HAP-1 (cell line): Measurements from ENCODE around the gene IRX4.

Experiments
- DNase-seq, 2 experiments: peaks; one replicate each; pipeline ENCODE4 v3.0.0-alpha.2; 2016 to 2020; ENCODE audit warnings: low spot score in 2 of 2
- H3K27me3 ChIP-seq: fragments of 250-450 bp; sonication (Bioruptor Pico); 2 replicates; pipeline ENCODE4 v1.5.1; 2020; ENCODE audit warnings: low read depth, mild to moderate bottlenecking, moderate library complexity
- H3K36me3 ChIP-seq: fragments of 250-450 bp; sonication (Bioruptor Pico); replicated peaks from 2 replicates; pipeline ENCODE4 v1.5.1; 2020; ENCODE audit warnings: mild to moderate bottlenecking
- H3K4me1 ChIP-seq: fragments of 250-450 bp; sonication (Bioruptor Pico); 2 replicates; pipeline ENCODE4 v1.5.1; 2020; ENCODE audit warnings: mild to moderate bottlenecking
- H3K4me3 ChIP-seq: fragments of 250-450 bp; sonication (Bioruptor Pico); 2 replicates; pipeline ENCODE4 v1.5.1; 2020; ENCODE audit warnings: mild to moderate bottlenecking, moderate library complexity
- H3K9me3 ChIP-seq: fragments of 250-450 bp; sonication (Bioruptor Pico); 2 replicates; pipeline ENCODE4 v1.5.1; 2020; ENCODE audit warnings: mild to moderate bottlenecking, moderate library complexity
- in situ Hi-C: fragments of 300-500 bp; cut with MboI; formaldehyde crosslinking; loops from 3 replicates; pipeline ENCODE4 v1.14.3; 2020; ENCODE audit warnings: low sequenced_read_pairs, inconsistent platforms, mixed read lengths

Gene IRX4

DNA sequence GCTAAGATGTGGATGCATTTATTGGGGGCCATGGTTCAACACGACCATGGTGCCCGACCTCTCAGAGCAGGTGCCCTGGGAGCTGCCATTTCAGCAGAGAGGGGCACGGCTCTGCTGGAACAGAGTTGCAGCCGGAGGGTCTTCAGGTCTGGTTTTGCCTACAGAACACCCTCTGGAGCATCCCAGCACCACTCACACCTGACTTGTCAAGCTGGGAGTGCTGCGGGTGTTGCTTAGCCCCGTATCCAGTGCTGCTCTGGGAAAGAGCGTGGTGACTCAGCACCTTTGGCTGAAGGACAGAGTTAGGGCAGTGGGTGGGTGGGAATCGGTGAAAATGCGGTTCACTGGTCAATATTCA lies 36.5 kb upstream of the IRX4 start:
- Histone ChIP-seq H3K27me3 (no peaks in the 10 kb centered on the region), H3K4me1 (no peaks in the 10 kb centered on the region), H3K9me3 (no peaks in the 10 kb centered on the region), H3K4me3 (no peak overlapping the region), H3K36me3 (no peaks in the 10 kb centered on the region)
- in situ Hi-C loops = no loop called here
- DNase-seq = no peak

GRCh38 chr5:1918488-1919208 lies 35.9 kb upstream of the IRX4 start:
- in situ Hi-C loops = no loop called here
- H3K4me3 ChIP-seq = no peak overlapping the region
- H3K4me1 ChIP-seq = no peaks in the 10 kb centered on the region
- no peaks in the 10 kb centered on the region for H3K27me3 ChIP-seq
- H3K36me3 ChIP-seq = no peaks in the 10 kb centered on the region
- no peak for DNase-seq
- H3K9me3 ChIP-seq = no peaks in the 10 kb centered on the region

DNA sequence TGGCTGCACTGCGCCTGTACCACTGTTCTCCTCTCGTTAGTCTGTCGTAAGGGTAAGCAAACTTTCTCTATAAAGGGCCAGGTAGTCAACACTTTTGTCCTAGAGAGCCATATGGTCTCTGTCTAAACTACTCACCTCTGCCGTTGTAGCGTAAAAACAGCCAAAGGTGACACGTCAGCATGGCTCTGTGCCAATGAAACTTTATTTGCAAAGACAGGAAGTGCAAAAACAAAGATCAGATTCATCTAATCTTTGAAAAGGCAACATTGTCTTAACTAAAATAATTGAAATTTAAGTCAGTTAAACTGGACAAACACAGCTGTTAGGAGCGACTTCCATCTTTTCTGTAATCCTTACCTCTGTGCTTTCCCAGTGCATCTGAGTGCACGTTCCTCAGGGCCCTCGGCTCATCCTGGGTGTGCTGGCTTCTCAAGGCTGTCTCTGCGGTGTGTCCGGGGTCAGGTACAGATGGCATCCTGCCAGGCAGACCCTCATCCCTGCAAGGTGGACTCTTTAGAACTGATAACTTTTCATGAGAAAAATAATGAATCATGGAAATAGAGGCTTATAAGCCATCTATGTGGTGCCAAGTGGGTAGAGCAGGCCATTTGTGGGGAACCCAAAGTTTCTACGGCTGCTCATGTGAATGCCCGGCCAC lies 35.2 kb upstream of the IRX4 start:
- in situ Hi-C loops = no loop called here
- Histone ChIP-seq H3K4me3 (no peak overlapping the region), H3K9me3 (no peaks in the 10 kb centered on the region), H3K27me3 (no peaks in the 10 kb centered on the region), H3K4me1 (no peaks in the 10 kb centered on the region), H3K36me3 (no peaks in the 10 kb centered on the region)
- DNase-seq = no peak

- Histone ChIP-seq H3K9me3 (no peaks in the 10 kb centered on the region), H3K4me3 (no peak overlapping the region), H3K27me3 (no peaks in the 10 kb centered on the region), H3K4me1 (no peaks in the 10 kb centered on the region), H3K36me3 (no peaks in the 10 kb centered on the region)
- in situ Hi-C loops = no loop called here
- no peak for DNase-seq
Observed at GRCh38 chr5:1916041-1917001, 33.6 kb upstream of the IRX4 start.

GRCh38 chr5:1915316-1915715 lies 32.6 kb upstream of the IRX4 start:
- no peaks in the 10 kb centered on the region for H3K4me1 ChIP-seq
- in situ Hi-C loops = no loop called here
- H3K9me3 ChIP-seq = no peaks in the 10 kb centered on the region
- no peaks in the 10 kb centered on the region for H3K36me3 ChIP-seq
- no peak for DNase-seq
- H3K27me3 ChIP-seq = no peaks in the 10 kb centered on the region
- H3K4me3 ChIP-seq = no peak overlapping the region

GRCh38 chr5:1914471-1914870 lies 31.7 kb upstream of the IRX4 start:
- no peak for DNase-seq
- in situ Hi-C loops = no loop called here
- Histone ChIP-seq H3K4me1 (no peaks in the 10 kb centered on the region), H3K4me3 (no peak overlapping the region), H3K9me3 (no peaks in the 10 kb centered on the region), H3K27me3 (no peaks in the 10 kb centered on the region), H3K36me3 (no peaks in the 10 kb centered on the region)

DNA sequence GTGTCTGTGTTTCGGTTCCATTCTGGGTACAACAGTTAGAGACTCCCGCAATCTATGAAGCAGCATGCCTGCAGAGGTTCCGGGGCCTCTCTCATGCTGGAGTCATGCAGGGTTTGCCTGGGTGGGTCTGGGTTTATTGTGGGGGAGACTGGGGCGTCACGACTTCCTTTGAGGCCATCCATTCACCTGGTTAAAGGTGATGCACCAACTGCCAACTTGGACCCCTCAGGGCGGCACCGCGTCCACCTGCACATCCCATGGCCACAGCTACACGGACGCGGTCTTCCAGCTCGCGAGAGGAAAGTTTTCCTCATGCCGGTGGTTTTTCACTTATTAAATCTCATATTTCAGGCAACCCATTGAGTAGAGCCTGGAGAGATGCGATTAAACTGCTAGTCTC lies 30.9 kb upstream of the IRX4 start:
- no peaks in the 10 kb centered on the region for H3K36me3 ChIP-seq
- H3K4me3 ChIP-seq = no peak overlapping the region
- no peaks in the 10 kb centered on the region for H3K4me1 ChIP-seq
- DNase-seq = no peak
- in situ Hi-C loops = no loop called here
- H3K9me3 ChIP-seq = no peaks in the 10 kb centered on the region
- H3K27me3 ChIP-seq = no peaks in the 10 kb centered on the region

DNA sequence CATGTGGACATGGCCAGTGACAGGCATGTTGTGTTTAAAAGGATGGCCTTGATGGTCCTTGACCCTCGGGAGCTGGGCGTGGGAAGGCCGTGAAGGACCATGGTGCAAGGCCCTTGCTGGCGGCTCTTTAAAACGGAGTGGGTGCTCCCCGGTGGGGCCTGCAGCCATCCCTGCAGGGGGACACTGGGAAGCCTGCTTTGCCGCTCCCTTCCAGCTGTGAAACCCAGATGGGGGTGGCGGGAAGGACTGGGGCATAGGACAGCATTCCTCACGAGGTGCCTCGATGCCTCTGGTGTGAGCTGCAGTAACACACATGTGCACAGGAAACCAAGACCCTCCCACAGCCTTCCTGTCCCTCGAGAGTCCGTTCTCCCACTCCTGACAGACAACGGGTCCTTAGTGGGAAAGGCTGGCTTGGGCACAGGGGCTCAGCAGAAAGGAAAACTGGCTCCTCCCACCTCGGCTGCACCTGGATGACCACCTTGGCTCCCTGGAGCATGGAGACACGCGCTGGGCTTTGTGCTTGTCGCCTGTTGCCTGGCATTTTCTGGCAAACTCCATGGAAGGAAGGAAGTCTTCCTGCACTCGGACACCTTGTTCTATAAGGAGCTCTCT lies 30.3 kb upstream of the IRX4 start:
- Histone ChIP-seq H3K4me3 (no peak overlapping the region), H3K4me1 (no peaks in the 10 kb centered on the region), H3K27me3 (no peaks in the 10 kb centered on the region), H3K9me3 (no peaks in the 10 kb centered on the region), H3K36me3 (no peaks in the 10 kb centered on the region)
- in situ Hi-C loops = no loop called here
- DNase-seq = no peak

DNA sequence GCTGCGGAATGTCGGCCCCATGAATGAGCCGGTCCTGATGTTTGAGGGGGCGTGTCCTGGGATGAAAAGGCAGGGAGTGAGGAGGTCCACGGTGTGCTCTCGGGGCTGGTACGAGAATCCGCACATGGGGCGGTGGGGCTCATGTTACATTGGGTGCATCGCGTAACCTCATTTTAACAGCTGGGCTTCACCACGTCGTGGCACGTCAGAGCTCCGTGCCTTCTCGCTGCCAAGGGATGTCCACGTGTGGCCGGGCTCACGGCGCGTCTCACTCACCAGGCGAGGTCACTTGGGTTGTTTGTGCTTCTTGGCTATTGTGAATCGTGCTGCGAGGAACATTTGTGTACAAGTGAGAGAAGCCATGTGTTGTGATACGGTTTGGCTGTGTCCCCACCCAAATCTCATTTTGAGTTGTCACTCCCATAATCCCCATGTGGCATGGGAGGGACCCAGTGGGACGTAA lies 29.1 kb upstream of the IRX4 start:
- no peak overlapping the region for H3K4me3 ChIP-seq
- no peak for DNase-seq
- H3K36me3 ChIP-seq = no peaks in the 10 kb centered on the region
- in situ Hi-C loops = no loop called here
- no peaks in the 10 kb centered on the region for H3K9me3 ChIP-seq
- no peaks in the 10 kb centered on the region for H3K4me1 ChIP-seq
- no peaks in the 10 kb centered on the region for H3K27me3 ChIP-seq

DNA sequence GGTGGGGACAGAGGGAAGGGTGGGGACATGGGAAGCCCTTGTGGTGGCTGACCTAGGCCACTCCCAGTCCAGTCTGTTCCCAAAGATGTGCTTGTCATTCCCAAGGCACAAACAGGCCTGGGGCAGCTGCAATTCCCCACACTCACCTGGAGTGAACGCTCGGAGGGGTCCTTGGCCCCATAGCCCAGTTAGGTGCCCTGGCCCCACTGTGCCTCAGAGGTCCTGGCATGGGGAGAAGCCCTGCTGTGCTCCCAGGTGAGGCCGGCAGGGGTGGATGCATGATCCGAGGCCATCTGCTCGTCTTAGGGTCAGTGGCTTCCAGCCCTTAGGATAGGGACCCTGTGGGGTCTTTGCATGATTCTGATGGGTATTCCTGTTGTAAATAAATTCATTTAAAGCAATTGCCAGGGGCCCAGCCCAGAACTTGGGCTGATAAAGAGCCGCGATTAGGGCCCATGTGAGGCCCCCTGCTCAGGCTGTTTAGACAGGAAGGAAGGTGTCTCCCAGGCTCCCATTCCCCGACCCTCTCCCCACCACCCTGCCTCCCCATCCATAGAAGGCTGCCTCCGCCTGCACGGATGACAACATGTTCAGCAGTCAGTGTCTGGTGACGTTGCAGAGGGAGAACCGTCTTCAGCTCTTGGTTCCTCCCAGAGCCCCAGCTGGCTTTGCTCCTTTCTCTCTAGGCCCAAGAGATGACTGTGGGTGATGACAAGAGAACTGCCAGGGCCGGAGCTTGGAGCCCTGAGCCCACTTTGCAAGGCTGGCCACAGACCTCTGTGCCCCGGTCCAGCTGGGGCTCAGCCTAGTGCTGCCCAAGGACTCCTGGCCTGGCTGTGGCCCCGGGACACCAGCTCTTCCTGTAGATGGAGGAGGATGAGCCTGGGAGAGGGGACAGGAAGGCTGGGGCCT lies 28.4 kb upstream of the IRX4 start:
- H3K36me3 ChIP-seq = no peaks in the 10 kb centered on the region
- H3K27me3 ChIP-seq = no peaks in the 10 kb centered on the region
- no peak for DNase-seq
- H3K4me3 ChIP-seq = no peak overlapping the region
- H3K9me3 ChIP-seq = no peaks in the 10 kb centered on the region
- no peaks in the 10 kb centered on the region for H3K4me1 ChIP-seq
- in situ Hi-C loops = no loop called here

GRCh38 chr5:1910081-1910760 lies 27.5 kb upstream of the IRX4 start:
- H3K27me3 ChIP-seq = no peaks in the 10 kb centered on the region

DNA sequence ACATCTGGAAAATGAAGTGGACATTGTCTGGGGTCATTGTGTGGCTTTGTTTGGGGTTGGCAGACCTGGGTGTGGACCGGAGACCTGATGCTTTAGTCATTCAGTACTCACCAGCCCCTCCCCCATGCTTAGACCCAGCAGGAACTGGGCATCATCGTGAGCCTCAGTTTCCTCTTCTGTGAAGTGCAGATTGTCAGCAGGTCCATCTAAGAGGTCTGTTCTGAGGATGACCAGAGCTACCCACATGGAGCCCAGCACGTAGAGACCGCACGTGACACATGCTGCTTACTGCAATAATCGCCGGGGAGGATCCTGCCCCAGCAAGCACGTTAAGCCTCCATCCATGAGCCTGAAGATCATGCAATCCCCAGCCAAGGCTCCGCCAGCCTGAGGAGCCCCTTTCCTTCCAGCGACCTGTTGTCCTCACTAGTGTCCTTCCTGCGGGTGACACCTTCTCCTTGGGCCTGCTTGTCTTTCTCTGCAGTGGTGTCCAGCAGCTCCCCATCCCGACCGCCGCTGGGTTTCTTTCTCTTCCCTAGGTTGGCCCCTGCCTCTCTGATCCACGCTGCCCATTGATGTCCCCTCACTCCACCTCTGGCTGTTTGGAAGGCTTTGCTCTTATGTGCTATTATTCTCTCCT lies 26.7 kb upstream of the IRX4 start:
- DNase-seq = no peak
- H3K27me3 ChIP-seq = no peaks in the 10 kb centered on the region
- in situ Hi-C loops = no loop called here
- H3K9me3 ChIP-seq = no peaks in the 10 kb centered on the region
- no peaks in the 10 kb centered on the region for H3K4me1 ChIP-seq
- no peak overlapping the region for H3K4me3 ChIP-seq
- H3K36me3 ChIP-seq = no peaks in the 10 kb centered on the region

More at GRCh38 chr5:1910081-1910760, 27.5 kb upstream of the IRX4 start:
- H3K9me3 ChIP-seq = no peaks in the 10 kb centered on the region
- DNase-seq = no peak
- in situ Hi-C loops = no loop called here
- no peaks in the 10 kb centered on the region for H3K36me3 ChIP-seq
- H3K4me1 ChIP-seq = no peaks in the 10 kb centered on the region
- H3K4me3 ChIP-seq = no peak overlapping the region
